ENCODE data around the gene CHPF2. TPM values are rescaled to one million over a fixed set of nuclear protein-coding genes. Genes with fewer than 3 reads are reported as not detected.

CHPF2 gene
- total RNA-seq, 1 donor from 2014 or later: 84.7 TPM

DNA sequence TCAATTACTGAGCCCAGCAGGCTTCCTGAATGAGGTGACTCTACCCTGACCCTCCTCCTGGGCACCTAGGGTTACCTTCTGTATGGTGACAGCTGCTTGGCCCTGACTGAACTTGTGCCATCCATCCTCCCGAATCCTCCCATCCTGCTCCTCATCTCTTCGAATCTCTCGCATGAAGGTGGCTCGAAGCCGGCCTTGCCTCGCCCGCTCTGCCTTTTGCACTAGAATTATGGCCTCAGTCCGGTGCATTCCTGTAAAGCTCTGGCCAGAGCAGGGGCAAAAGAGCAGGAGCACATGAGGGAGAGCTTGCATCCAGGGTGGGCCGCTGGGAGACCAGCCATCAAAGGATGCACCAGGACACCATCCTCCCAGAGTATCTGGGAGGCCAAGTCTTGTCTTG, 29.4 kb upstream of the CHPF2 start:
- H3K36me3 ChIP-seq (ENCODE audit: insufficient read depth, low read length): no peaks in the 10 kb centered on the region
- H2AFZ ChIP-seq (ENCODE audit: low read depth, low read length): no peak overlapping the region
- no peaks in the 10 kb centered on the region for H3K4me1 Mint-ChIP-seq (ENCODE audit: low read depth, unreplicated experiment)
- peaks cover 59% of the 10 kb centered on the region for H3K27me3 Mint-ChIP-seq (ENCODE audit: low read depth, unreplicated experiment)
- no peaks in the 10 kb centered on the region for H3K4me1 ChIP-seq (ENCODE audit: insufficient read depth, low read length)
- no peak overlapping the region for H3K27ac Mint-ChIP-seq (ENCODE audit: unreplicated experiment)
- peaks cover 22% of the 10 kb centered on the region for H3K27me3 ChIP-seq (ENCODE audit: insufficient read depth, low read length)
- no peak for FAIRE-seq
- no peaks in the 10 kb centered on the region for H3K79me2 ChIP-seq (ENCODE audit: insufficient read depth, low read length)
- no peak overlapping the region for H3K4me3 ChIP-seq (ENCODE audit: insufficient read depth, low read depth, low read length)
- peaks cover 3% of the 10 kb centered on the region for H3K9me3 Mint-ChIP-seq (ENCODE audit: unreplicated experiment)
- no peaks in the 10 kb centered on the region for H3K36me3 Mint-ChIP-seq (ENCODE audit: low read depth, unreplicated experiment)
- DNase-seq (ENCODE audit: low read depth): no peak
- no peak overlapping the region for H3K4me3 Mint-ChIP-seq (ENCODE audit: unreplicated experiment)
- no peak overlapping the region for H3K4me2 ChIP-seq (ENCODE audit: low read length)
- TF ChIP-seq CTCF (IDR thresholded peaks at IDR 0.05; ENCODE audit: insufficient read depth, low read depth, low read length): no peak
- TF ChIP-seq EZH2 (IDR thresholded peaks at IDR 0.05; ENCODE audit: insufficient read depth, low read length): no peak
- no peak overlapping the region for H3K27ac ChIP-seq (ENCODE audit: low read depth, low read length)
- no peaks in the 10 kb centered on the region for H3K9me3 ChIP-seq (ENCODE audit: insufficient read depth, low read depth, low read length)
- no peak overlapping the region for H3K9ac ChIP-seq (ENCODE audit: low read length)
- H4K20me1 ChIP-seq (ENCODE audit: insufficient read depth, low read length): no peaks in the 10 kb centered on the region

DNA sequence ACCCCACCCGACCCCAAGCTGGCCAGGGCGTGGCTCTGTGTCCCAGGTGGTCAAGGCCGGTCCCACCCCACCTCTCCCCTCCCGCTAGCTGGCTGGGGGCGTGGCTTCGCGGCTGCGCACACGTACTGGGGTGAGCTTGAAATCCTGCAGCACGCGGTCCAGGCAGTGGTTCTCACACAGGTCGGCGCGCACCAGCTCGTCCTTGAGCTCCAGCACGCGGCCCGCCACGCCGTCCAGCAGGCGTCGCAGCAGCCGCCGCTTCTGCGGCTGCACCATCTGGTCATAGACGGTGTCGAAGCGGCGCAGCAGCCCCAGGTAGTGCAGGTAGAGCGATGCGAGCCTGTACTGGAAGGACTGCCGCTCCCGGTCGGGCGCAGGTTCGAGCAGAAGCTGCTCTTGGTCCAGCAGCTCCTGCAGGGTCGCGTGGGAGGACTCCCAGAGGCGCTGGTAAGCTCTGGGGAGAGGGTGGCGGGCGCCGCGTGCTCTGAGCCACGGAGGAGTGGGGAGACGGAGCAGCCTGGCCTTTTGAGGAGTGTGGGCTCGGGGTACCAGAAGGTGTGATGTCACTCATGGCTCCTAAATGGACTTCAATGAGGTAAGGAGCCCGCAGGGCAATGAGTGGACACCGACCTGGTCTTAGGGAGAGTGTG, 27.8 kb upstream of the CHPF2 start:
- peaks cover 62% of the 10 kb centered on the region for H3K27me3 Mint-ChIP-seq (ENCODE audit: low read depth, unreplicated experiment)
- H3K9me3 Mint-ChIP-seq (ENCODE audit: unreplicated experiment): peaks cover 3% of the 10 kb centered on the region
- no peak overlapping the region for H3K4me3 Mint-ChIP-seq (ENCODE audit: unreplicated experiment)
- H3K4me1 Mint-ChIP-seq (ENCODE audit: low read depth, unreplicated experiment): no peaks in the 10 kb centered on the region
- peaks cover 18% of the 10 kb centered on the region for H3K27me3 ChIP-seq (ENCODE audit: insufficient read depth, low read length)
- no peak overlapping the region for H3K27ac Mint-ChIP-seq (ENCODE audit: unreplicated experiment)
- no peak overlapping the region for H3K4me3 ChIP-seq (ENCODE audit: insufficient read depth, low read depth, low read length)
- H3K27ac ChIP-seq (ENCODE audit: low read depth, low read length): no peak overlapping the region
- FAIRE-seq (no peak), DNase-seq (ENCODE audit: low read depth) (no peak)
- no peaks in the 10 kb centered on the region for H3K79me2 ChIP-seq (ENCODE audit: insufficient read depth, low read length)
- no peak overlapping the region for H2AFZ ChIP-seq (ENCODE audit: low read depth, low read length)
- TF ChIP-seq EZH2 (IDR thresholded peaks at IDR 0.05; ENCODE audit: insufficient read depth, low read length): no peak
- TF ChIP-seq CTCF (IDR thresholded peaks at IDR 0.05; ENCODE audit: insufficient read depth, low read depth, low read length): no peak
- no peaks in the 10 kb centered on the region for H4K20me1 ChIP-seq (ENCODE audit: insufficient read depth, low read length)
- H3K36me3 Mint-ChIP-seq (ENCODE audit: low read depth, unreplicated experiment): no peaks in the 10 kb centered on the region
- no peaks in the 10 kb centered on the region for H3K9me3 ChIP-seq (ENCODE audit: insufficient read depth, low read depth, low read length)
- no peak overlapping the region for H3K4me2 ChIP-seq (ENCODE audit: low read length)
- no peak overlapping the region for H3K9ac ChIP-seq (ENCODE audit: low read length)
- no peaks in the 10 kb centered on the region for H3K36me3 ChIP-seq (ENCODE audit: insufficient read depth, low read length)
- H3K4me1 ChIP-seq (ENCODE audit: insufficient read depth, low read length): no peaks in the 10 kb centered on the region

- Mint-ChIP-seq H3K27ac (ENCODE audit: unreplicated experiment) (no peak overlapping the region), H3K36me3 (ENCODE audit: low read depth, unreplicated experiment) (peaks cover 1% of the 10 kb centered on the region), H3K4me3 (ENCODE audit: unreplicated experiment) (no peak overlapping the region), H3K4me1 (ENCODE audit: low read depth, unreplicated experiment) (no peaks in the 10 kb centered on the region), H3K9me3 (ENCODE audit: unreplicated experiment) (peaks cover 3% of the 10 kb centered on the region), H3K27me3 (ENCODE audit: low read depth, unreplicated experiment) (peaks cover 62% of the 10 kb centered on the region)
- H3K79me2 ChIP-seq (ENCODE audit: insufficient read depth, low read length): no peaks in the 10 kb centered on the region
- H3K36me3 ChIP-seq (ENCODE audit: insufficient read depth, low read length): no peaks in the 10 kb centered on the region
- H3K9me3 ChIP-seq (ENCODE audit: insufficient read depth, low read depth, low read length): no peaks in the 10 kb centered on the region
- DNase-seq (ENCODE audit: low read depth): no peak
- TF ChIP-seq EZH2 (IDR thresholded peaks at IDR 0.05; ENCODE audit: insufficient read depth, low read length) (no peak), CTCF (IDR thresholded peaks at IDR 0.05; ENCODE audit: insufficient read depth, low read depth, low read length) (no peak)
- H3K27me3 ChIP-seq (ENCODE audit: insufficient read depth, low read length): peaks cover 18% of the 10 kb centered on the region
- no peak overlapping the region for H3K9ac ChIP-seq (ENCODE audit: low read length)
- no peak overlapping the region for H2AFZ ChIP-seq (ENCODE audit: low read depth, low read length)
- no peak for FAIRE-seq
- H3K4me2 ChIP-seq (ENCODE audit: low read length): no peak overlapping the region
- peaks cover 2% of the 10 kb centered on the region for H4K20me1 ChIP-seq (ENCODE audit: insufficient read depth, low read length)
- no peak overlapping the region for H3K4me3 ChIP-seq (ENCODE audit: insufficient read depth, low read depth, low read length)
- H3K27ac ChIP-seq (ENCODE audit: low read depth, low read length): no peak overlapping the region
- no peaks in the 10 kb centered on the region for H3K4me1 ChIP-seq (ENCODE audit: insufficient read depth, low read length)
Observed at GRCh38 chr7:151205730-151206129, 26.6 kb upstream of the CHPF2 start.
